GM21723 (cell line): ENCODE results near the gene PITRM1.

ENCODE experiments used
- ATAC-seq: cut with Tn5 transposase; IDR thresholded peaks from one replicate; pipeline ENCODE4 v1.9.1; 2021; ENCODE audit warnings: mild to moderate bottlenecking, moderate library complexity; ENCODE audit not compliant: unreplicated experiment

The PITRM1 gene

GRCh38 chr10:3105166-3105565 lies 67.4 kb downstream of the PITRM1 start:
- no peak for ATAC-seq

- ATAC-seq: no peak
These were observed 68.2 kb downstream of the PITRM1 start for GRCh38 chr10:3104251-3104918.

DNA sequence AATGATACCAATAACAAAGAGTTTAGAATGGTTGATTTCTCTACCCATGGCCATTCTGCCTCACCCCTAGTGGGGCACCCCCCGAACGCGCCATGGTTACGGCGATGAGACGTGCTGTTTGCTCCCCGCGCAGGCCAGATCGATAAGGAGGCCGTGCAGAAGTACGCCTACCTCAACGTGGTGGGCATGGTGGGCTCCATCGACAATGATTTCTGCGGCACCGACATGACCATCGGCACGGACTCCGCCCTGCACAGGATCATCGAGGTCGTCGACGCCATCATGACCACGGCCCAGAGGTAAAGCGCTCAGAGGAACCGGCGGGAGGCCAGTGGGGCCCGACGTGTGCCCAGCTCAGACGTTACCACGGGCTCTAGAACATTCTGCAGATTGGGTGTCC lies 68.9 kb downstream of the PITRM1 start:
- ATAC-seq: no peak

DNA sequence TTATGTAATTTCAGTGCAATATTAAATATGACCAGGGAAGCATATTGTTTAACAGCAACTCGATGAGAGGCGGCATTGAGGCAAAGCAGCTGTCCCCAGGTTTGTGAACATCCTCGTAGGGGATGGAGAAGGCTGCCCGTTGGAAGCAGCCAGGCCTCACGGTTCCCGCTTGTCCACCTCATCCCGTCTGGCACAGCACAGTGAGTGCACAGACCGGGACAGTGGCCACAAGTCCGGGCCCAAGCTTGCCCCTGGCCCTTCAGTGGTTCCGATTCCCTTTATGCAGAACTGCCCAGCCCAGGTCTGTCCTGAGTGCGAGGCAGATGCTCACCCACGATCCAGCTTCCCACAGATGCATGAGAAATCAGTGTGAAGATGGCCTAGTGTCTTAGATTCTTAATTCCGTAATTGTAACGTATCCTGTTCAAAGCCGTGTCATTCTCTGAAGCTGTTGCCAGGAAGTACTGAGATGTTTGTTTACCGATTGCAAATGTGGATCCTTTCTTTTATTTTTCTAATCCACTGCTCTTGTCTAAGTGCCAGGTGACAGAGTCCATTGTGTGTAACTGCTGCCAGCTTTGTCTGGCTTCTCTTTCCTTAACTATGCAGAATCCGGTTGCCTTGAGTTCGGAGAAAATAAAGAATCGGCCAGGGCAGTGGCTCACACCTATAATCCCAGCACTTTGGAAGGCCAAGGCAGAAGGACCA lies 69.7 kb downstream of the PITRM1 start:
- ATAC-seq: no peak

DNA sequence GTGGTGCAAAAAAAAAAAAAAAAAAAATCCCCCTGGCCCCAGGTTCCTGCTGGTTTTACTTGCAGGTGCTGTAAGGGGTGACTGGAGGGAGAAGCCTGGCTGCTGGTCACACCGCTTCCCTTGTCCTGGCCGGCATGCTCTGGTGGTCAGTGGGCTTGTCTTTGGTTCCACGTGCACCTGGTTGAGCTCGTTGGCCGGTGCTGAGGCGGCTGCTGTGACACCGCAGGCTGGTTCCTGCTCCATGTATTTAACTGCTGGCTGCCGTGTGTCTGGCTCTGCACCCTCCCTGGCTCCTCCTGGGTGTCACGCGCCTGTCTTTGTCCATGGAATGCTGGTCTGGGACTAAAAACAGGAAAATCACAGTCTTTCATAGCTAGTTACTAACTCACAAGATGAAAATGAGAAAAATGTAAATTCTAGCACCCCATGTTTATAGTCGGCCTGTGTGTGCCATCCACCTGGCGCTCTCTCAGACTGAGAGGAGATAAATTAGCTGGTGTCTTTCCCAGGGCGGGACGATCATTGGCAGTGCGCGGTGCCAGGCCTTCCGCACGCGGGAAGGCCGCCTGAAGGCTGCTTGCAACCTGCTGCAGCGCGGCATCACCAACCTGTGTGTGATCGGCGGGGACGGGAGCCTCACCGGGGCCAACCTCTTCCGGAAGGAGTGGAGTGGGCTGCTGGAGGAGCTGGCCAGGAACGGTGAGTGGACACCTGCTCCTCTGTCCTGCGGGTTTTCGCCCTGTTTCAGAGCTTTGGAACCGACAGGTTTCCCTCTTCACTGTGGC lies 71.5 kb downstream of the PITRM1 start:
- ATAC-seq: no peak

GRCh38 chr10:3100093-3100792 lies 72.3 kb downstream of the PITRM1 start:
- ATAC-seq: no peak

DNA sequence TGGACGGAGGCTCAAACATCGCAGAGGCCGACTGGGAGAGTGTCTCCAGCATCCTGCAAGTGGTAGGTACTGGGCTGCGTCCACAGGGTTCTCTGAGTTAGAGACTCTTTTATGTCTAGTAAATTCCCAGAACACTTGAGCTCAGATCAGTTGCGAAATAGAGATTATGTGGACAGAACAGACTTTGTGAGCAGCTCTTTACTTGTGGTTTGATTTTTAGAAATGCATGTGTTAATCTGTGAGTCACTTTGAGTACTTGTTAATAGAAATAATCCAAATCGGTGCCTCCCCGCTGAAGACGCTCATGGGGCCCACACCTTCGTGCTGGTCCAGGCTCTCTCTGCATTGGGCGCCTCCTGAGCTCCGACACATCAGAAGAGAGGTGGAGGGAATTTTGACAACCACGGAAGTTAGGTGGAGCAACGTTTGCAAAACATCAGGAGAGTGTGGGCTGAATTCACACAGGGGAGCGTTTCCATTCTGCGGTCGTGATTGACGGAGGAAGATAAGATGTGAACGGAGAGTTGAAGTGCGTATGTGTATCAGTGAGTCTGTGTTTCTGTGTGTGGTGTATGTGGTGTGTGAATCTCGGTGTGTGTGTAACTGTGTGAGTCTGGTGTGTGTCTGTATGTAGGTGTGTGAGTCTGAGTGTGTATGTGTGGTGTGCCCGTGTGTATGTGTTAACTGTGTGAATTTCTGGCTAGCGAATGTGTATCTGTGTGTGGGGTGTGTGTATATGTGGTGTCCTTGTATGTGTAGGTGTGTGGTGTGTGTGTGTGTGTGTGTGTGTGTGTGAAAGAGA lies 73.1 kb downstream of the PITRM1 start:
- no peak for ATAC-seq

GRCh38 chr10:3098689-3099088 lies 73.9 kb downstream of the PITRM1 start:
- no peak for ATAC-seq

- ATAC-seq: no peak
These were observed 75.4 kb downstream of the PITRM1 start for GRCh38 chr10:3097160-3097559.

DNA sequence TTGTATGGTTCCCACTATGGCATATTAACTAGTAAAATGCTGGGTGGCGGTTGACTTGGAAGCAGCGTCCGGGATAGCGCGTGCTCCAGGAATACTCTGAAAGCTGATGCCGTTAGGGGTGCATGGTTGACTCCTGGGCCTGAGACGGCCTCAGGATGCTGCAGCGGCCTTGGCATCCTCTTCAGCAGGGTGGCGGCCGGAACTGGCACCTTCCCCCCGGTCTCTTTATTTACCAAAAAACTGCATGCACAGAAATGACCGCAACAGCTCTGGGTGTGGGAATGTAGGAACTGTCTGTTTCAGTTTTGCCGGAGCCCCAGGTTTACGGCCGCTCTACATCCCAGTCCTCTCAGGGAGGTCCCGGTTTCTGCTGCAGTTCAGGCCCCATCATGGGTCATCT lies 76.4 kb downstream of the PITRM1 start:
- no peak for ATAC-seq

DNA sequence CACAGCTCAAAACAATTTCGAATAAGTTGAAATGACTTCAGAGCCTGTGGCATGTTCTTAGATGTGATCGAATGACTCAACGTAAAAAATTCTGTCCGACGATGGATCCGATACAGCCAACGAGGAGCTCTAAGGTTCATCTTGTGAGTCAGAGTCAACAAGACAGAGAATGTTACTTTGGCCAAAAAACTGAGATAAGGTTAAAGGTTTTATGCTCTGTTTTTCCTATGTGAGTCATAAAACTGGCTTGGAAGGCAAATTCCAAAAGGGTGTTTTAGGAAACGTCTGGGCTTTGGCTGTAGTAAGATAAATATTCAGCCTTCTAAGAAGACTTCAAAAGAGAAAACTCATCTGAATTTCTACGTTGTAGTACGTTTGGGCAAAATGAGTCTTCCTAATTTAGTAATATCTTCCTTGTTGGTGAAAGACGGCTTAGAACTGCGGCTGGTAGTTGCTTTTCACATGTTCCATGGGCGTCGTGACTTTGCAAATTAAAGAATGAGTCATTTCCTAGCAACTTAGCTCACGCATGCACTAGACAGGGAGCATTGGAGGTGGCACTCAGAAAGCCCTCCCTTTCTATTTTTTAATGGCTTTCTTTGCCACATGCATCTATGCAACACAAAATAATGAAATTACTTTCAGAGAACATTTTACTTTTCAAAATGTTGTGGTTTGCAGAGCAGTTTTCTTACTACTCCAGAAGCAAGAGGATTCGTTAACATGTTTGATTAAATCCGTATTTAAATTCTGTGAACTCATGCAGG lies 77.0 kb downstream of the PITRM1 start:
- ATAC-seq: peak; percentile 63

- ATAC-seq: no peak
These were observed 78.0 kb downstream of the PITRM1 start for GRCh38 chr10:3094609-3095036.

DNA sequence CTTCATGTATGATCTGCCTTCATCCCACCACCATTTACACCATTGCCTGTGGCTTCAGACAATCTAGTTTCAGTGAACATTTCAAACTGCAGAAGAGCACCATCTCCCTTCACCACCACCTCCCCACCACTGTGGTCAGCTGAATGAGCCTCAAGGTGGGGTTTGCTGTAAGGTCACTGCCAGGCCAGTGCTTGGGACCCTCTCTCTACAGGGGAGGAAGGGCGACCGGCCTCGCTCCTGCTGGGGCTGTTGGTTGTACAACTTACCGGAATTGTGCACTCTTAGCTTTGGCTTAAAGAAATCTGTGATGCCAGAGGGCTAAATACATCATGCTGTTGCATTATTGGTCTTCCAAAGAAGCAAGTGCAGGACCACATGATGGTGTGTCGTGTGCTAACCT lies 78.6 kb downstream of the PITRM1 start:
- ATAC-seq: no peak

- no peak for ATAC-seq
These were observed 80.7 kb downstream of the PITRM1 start for GRCh38 chr10:3091921-3092320.

DNA sequence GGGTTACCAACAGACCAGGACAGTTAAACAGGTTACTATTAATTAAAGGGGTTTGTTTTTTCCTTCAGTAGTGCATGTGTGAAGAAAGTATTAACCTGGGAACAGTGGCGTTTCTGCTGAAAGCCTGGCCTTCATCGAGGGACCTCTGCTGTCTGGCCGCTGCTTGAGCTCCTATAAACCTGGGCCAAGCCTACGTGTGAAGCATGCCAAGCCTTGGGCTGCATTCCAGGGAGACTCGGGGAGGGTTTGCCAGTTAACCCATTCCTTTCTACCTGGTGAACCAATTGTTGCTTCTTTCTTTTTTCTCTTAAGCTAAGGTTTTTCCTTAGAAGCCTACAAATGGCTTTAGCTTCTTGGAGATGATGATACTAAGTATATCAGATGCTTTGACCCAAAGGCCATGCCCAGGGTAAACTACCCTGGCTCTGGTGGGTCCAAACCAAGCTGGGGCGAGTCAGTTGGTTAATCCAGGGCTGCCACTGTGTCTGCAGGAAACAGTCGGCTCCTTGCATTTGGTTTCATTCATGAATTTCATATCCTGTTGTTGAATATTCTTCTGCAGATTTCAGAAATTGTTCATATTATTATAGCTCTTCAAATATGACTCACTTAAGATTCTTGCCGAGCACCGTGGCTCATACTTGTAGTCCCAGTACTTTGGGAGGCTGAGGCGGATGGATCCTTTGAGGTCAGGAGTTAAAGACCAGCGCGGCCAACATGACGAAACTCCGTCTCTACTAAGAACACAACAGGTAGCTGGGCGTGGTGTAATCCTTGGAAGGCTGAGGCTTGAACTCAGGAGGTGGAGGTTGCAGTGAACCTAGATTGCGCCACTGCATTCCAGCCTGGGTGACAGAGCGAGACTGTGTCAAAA lies 81.4 kb downstream of the PITRM1 start:
- no peak for ATAC-seq

DNA sequence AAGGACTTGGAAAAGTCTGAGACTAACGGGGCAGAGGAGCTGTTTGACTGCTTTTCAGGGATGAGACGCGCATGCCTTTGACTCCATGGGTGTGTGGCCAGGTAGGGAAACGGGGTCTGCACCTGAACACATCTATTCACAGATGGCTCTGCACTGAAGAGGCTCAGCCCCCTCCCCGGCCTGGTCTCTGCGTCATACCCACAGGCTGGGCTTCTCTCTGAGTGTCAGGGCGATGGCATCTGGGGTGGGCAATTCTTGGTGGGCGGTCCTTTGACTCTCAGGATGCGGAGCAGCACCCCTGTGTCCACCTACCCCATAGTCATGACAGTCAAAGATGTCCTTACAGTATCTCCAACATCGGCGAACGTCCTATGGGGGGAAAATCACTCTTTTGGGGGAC lies 82.2 kb downstream of the PITRM1 start:
- ATAC-seq: no peak
